M059J (cell line): ENCODE measurements around the gene SLC38A10. TPM values are rescaled to one million over a fixed set of nuclear protein-coding genes. Genes with fewer than 3 reads are reported as not detected.
"Not testable (repeated sequence)": the region's sequence is repeated elsewhere in the genome, so short reads cannot be mapped to it uniquely, and the experiment has no call there.

Experiments used
- DNase-seq: peaks from one replicate; pipeline ENCODE4 v3.0.0-alpha.2; 2012; ENCODE audit warnings: low read depth
- total RNA-seq: library from RNA; depleted of rRNA; stranded (reverse); fragments of >200 nt; shearing (Covaris generic); gene quantifications from 2 replicates; pipeline ENCODE4 v1.2.3, GENCODE V29; 2014

The SLC38A10 gene
- total RNA-seq, 1 experiment from 2014 or later = 119 TPM

GRCh38 chr17:81230043-81230820 is 64.9 kb downstream of the SLC38A10 start:
- no peak for DNase-seq

GRCh38 chr17:81229666-81229920 is 65.5 kb downstream of the SLC38A10 start:
- no peak for DNase-seq

- DNase-seq = no peak
These were observed 66.1 kb downstream of the SLC38A10 start for GRCh38 chr17:81228834-81229665.

DNA sequence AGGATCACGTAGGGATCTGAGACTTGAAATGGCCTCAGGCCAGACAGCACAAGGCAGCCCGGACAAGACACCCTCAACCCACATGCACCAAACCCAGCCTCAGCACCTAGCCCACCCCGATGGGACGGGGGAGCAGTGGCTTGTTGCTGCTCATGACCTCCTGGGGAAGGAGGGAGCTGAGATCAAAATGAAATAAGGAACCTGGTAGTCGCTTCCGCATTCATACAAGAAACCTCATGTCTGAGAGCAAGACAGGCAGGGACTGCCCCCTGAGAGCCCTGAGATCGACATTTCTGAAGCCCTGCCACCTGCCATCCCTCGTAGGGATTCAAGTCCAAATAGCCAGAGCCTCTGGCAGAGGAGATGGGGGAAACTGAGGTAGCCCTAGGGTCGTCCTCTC is 66.7 kb downstream of the SLC38A10 start:
- DNase-seq = no peak

GRCh38 chr17:81227630-81228029 is 67.5 kb downstream of the SLC38A10 start:
- not testable (repeated sequence) for DNase-seq

DNA sequence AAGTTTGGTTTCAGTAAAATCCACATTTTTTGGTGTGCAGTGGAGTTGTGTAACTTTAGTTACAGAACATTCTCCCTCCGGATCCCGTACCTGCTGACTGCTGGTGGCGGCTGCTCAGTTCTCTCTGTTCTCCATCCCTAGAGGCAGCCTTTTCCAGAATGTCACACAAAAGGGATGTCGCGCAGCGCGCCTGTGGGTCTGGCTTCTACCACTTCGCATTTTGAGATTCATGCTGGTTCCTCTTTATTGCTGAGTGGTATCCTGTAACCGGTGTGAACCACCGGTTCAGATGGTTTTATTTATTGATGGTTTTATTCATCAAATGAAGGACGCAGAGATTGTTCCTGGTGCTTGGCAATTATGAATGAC is 71.4 kb downstream of the SLC38A10 start:
- peak; percentile 21 for DNase-seq

- peak; percentile 96 for DNase-seq
These were observed 72.0 kb downstream of the SLC38A10 start, which contains the start of gene CEP131 for GRCh38 chr17:81222906-81223761. CEP131 (minus strand) TSS chr17:81222965; CDS start chr17:81220056, 2,909 bp downstream.

DNA sequence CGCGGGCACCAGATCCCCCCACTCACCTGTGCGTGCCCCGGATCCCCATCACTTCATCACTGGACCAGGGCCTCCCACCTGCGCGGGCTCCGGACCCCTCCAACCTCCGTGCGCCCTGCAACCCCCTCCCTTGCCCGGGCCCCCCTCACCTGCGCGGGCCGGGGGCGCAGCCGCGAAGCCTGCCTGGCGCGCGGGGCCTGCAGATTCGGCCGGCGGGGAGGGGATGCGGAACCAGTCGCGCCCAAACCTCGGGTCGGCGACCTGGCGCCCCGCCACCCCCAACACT is 72.5 kb downstream of the SLC38A10 start:
- no peak for DNase-seq

GRCh38 chr17:81221842-81222619 is 73.1 kb downstream of the SLC38A10 start:
- no peak for DNase-seq

DNA sequence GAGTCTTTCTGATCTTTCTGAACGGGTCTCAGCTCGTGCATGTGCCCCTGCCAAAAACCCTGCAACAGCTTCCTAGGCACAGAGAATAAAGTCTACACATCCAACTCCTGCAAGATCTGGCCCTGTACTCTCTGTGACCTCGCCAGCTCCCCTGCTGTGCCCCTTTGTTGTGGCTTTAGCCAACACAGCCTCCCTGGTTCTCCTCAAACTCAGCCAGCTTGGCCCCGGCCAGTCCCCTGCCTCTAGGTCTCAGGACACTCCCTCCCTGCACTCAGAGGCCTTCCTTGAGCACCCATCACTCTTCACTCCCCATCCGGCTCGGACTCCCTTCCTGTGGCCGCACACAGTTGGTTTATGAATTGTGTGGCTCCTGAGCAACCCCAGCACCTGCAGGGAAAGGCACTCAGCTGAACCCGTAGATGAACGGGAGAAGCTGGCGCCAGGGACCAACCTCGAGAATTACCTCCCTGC is 73.7 kb downstream of the SLC38A10 start:
- DNase-seq = no peak

GRCh38 chr17:81219476-81220180 is 75.5 kb downstream of the SLC38A10 start:
- no peak for DNase-seq

DNA sequence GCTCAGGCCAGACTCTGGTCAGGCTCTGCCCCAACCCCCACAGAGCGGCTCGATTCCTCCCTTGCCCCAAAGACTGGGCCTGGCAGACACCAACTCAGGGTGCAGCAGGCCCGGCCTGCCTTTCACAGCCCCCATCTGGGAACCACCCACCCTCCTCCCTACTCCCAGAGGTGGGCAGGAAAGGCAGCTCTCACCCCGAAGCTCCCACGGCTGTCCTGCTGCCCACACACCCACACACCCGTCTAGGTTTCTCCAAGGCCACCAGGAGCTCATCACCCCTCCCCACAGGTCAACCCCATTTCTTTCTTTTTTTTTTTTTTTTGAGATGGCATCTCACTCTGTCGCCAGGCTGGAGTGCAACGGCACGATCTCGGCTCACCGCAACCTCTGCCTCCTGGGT is 76.1 kb downstream of the SLC38A10 start:
- DNase-seq = no peak

GRCh38 chr17:81218459-81218858 is 76.6 kb downstream of the SLC38A10 start:
- DNase-seq = no peak

- no peak for DNase-seq
These were observed 77.6 kb downstream of the SLC38A10 start for GRCh38 chr17:81217491-81217890.

- no peak for DNase-seq
These were observed 81.1 kb downstream of the SLC38A10 start for GRCh38 chr17:81213978-81214377.

DNA sequence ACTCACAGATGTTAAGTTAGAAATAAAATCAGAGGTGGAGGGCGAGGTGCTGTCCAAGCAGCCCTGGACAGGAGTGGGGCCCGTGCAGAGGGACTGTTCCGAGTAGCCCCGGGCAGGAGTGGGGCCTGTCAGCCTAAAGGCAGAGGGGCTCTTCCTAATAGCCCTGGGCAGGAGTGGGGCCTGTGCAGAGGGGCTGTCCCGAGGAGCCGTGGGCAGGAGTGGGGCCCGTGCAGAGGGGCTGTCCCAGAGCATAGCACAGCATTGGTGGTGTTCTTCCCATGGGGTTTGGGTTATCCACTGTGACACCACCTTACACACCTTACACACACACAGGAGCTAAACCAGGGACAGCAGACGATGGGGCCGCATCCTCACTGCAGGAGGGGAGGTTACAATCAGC is 82.7 kb downstream of the SLC38A10 start:
- no peak for DNase-seq

DNA sequence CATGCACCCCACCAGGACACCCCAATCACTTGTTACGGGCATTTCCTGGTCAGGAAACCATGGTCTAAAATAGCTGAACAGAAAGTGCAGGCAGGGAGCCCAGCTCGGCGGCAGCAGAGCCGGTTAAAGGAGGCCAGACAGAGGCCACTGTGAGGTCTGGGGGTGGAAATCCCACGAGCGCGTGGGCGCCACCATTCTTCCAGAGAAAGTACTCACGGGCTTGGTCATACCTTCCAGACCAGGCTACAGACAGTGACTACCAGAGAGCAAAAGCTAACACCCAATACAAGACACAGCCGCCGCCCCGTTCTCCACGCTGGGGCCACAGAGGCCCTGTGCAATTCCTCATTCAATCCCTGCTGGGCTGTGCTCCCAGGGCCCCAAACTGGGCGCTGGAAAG is 84.2 kb downstream of the SLC38A10 start:
- DNase-seq = no peak

- DNase-seq = no peak
These were observed 84.6 kb downstream of the SLC38A10 start for GRCh38 chr17:81210466-81210865.

DNA sequence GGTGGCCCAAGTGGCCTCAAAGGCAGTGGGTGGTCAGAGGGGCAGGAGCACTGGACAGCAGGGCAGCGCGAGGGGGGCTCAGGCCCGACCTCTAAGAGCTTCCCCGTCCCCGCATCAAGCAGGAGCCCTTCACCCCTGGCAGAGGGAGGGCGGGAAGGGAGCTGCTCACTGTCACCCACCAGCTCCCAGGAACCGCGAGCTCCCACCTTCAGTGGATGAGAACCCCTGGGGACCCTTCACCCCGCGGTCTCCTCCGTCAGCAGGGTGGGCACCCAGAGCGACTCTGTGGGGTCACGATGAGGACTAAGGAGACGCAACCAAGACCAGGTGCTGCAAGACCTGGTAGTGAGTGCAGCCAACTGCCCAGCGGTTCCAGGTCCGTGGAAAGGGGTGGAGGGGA is 86.0 kb downstream of the SLC38A10 start:
- DNase-seq = no peak

DNA sequence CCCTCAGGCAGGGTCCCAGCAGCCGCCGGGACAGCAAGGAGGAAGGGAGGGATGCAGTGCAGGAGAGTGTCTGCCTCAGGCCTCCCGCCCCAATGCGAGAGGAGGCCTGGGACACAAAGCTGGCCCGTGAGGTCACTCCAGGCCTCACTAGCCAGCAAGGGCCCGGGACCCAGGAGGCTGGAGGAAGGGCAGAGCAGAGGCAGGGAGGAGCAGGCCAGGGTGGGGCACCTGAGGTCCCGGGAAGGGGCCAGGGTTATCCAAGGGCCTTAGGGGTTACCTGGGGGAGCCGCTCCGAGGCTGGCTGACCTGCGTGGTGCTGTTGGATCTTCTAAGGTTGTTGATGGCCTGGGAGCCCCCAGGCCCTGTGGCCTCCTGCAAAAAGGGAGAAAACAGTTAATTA is 86.5 kb downstream of the SLC38A10 start:
- no peak for DNase-seq
